Measurements from ENCODE around the gene PCP4L1.
"Not testable (repeated sequence)": the region's sequence is repeated elsewhere in the genome, so short reads cannot be mapped to it uniquely, and the experiment has no call there.

Gene PCP4L1

DNA sequence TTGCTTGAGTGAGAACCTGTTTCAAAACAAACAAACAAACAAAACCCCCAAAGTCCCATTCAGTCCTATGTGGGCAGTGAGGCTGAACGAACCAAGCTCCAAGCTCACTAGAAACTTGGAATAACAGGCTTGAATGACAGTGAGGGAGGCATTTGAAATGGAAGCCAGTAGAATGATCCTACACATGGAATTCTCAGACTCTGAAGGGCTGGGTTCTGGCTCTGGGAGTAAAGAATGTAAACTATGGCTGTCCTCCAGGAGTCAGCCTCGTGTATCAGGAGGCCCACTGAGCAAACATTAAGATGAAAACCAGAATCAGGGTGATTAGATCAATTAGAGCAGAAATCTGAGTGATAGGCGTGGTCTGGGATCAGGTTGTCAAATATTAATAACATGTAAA is 14.9 kb downstream of the PCP4L1 start:
- no peak for FAIRE-seq

DNA sequence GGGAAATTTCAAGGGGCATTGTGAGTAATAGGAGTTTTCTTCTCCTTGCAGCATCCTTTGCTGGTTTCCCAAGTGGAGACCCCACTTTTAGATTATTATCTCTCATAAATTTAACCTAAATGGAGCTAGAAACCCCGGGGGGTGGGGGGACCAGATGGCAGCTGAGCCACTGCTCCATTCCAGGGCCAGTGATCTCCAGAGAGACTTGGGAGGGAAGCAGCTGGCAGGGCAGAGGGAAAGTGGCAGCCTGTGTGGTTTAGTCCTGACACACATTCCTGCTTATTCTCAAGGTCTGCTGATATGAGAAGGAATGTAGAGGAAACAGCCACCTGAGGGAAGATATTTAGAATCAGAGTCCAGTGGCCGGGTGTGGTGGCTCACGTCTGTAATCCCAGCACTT is 16.3 kb downstream of the PCP4L1 start:
- FAIRE-seq: no peak

DNA sequence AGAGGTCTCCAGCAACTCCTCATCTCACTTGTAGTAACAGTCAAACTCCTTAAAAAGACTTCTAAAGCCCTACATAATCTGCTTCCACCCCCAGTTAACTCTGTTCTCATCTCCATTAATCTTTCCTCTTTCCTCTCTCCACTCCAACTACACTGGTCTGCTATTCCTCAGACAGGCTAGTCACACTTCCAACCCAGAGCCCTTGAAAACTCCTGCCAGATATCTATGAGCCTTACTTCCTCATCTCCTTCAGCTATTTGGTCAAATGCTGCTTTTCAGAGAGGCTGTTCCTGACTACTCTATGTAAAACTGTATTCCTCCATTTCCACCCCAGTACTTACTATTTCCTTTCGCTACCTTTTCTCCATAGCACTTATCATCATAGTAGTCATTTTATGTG is 24.4 kb downstream of the PCP4L1 start:
- FAIRE-seq: no peak

DNA sequence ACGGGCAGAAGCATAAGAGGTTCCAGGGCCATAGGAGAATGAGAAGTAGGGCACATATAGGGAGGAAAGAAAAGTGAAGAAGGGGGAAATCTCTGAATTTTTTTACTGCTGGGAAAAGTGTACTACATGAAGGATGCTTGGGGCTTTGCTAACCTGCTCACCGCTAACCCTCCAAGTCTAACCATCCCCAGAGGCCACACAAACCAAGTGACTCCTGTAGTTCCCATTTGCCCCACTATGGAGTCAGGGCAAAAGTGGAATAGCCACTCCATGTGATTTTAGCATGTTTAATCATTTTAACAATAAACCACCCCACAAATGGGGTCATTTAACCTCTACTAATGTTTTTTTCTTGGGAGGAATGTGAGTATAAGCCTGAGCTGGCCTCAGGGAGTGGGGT is 26.6 kb downstream of the PCP4L1 start:
- no peak for FAIRE-seq

DNA sequence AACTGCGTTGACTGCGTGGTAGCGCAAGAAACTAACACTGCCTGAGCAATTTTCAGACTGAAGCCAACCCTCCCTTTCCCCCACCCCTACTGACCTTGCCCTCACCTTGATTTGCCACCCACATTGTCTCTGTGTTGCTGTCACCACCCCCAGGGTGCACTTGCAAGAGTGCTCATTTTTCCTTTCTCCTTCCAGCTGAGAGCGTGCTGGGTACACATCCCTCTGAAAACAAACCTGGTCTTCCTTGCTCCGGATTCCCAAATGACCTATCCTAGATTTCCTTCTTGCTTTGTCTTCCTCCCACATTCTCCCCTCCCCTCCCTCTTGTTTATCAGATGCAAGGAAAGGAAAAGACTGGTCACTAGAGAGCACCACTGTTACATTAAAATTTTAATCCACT is 27.0 kb downstream of the PCP4L1 start:
- no peak for FAIRE-seq

DNA sequence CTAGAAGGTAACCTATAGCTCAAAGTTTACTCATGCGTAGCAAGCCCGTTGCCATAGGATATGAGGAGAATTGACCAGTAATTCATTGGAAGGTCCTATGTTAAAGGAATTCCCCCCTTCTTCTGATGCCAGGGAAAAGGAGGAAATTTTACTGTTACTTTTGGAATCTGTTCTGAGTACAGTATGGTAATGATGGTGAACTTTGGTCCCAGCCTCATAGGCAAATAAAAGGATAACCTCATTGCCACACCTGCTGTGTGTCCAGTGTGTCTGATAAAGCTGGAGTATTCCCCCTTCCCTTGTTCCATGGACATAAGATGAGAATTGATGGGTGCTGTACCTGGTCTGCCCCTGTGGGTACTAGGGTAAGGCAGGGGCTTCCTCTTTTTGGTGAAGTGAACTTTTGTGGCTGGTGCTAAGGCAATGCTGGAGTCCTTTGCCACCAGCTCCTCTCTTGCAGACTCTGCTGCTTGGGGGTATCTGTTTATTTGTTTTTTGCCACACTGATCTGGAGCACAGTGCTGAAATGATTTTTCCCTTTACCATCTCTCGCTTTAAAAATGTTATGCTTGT is 29.0 kb downstream of the PCP4L1 start:
- no peak for FAIRE-seq

DNA sequence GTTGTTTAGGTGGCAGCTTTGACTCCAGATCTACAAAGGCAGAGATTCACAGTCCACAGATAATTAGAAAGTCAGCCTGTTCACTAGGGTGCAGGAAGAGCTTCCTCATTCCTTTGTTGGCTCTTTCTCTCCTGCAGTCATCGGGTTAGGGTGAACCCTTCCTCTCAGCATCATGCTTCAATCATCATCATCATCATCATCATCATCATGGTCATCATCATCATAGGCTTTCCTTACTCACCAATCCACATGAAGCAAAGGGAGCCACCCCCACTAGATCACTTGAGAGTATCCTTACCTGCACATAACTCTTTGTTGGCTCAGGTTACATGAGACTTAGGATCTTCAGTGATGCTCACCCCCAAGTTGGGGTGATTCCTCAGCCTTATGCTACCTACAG is 32.2 kb downstream of the PCP4L1 start:
- FAIRE-seq: no peak

DNA sequence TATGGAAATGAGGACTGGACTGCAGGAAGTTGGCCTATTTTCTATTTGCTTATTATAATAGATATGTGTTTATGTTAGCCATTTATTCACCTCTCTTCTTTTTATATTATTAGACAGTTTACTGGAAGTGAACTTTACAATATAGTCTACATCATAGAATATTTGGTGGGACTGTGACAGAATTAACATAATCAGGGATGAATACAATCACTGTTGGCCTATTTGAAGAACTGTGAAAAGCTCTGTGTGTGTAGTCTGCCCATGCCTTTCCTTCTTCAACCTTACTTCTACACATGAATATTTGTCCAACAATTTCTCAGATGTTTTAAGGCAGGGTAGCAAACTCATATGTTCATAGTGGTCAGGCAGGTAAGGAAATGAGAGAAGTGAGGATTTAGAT is 38.9 kb downstream of the PCP4L1 start:
- peak; percentile 22 for FAIRE-seq

DNA sequence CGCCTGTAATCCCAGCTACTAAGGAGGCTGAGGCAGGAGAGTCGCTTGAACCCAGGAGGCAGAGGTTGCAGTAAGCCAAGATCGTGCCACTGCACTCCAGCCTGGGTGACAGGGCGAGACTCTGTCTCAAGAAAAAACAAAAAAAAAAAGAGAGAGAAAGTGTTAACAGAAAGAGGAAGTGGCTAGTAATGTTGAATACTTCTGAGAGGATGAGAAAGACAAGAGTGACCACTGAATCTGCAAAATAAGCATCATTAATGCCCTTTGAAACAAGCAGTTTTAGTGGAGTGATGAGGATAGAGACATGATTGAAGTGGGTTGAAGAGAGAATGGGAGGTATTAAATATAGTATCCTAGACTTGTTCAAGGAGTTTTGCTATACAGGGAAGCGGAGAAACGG is 39.6 kb downstream of the PCP4L1 start:
- no peak for FAIRE-seq

DNA sequence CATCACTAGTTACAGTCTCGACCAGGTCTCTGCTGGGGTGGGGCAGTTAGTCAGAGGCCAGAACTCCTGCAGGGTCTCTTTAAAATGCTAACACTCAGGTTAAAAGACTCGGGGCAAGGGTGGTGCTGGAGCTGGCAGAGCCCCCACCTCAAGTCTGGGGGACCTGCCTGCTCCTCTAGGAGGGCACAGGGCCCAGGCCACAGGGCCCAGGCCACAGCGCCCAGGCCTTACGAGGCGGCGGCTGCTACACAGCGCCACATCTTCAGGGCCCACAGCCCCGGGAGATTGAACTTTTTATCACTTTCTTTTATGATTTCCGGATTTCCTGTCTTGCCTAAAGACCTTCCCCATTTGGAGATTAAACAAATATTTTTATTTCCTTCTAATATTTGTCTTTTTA is 40.8 kb downstream of the PCP4L1 start:
- no peak for FAIRE-seq

DNA sequence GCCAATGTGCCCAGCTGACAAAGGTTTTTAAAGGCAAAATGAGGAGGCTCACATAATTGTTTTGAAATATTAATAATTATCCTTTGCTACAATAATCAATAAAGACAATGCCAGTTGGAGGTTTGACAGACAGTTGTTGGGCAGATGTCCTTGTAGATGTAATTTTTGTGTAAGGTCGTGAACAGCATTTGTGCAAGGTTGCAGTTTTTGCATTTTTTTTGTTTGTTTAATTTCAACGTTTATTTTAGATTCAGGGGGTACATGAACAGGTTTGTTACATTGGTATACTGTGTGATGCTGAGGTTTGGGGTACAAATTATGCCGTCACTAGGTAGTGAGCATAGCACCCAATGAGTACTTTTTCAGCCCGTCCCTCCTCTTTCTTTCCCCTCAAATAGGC is 41.9 kb downstream of the PCP4L1 start:
- FAIRE-seq: no peak

DNA sequence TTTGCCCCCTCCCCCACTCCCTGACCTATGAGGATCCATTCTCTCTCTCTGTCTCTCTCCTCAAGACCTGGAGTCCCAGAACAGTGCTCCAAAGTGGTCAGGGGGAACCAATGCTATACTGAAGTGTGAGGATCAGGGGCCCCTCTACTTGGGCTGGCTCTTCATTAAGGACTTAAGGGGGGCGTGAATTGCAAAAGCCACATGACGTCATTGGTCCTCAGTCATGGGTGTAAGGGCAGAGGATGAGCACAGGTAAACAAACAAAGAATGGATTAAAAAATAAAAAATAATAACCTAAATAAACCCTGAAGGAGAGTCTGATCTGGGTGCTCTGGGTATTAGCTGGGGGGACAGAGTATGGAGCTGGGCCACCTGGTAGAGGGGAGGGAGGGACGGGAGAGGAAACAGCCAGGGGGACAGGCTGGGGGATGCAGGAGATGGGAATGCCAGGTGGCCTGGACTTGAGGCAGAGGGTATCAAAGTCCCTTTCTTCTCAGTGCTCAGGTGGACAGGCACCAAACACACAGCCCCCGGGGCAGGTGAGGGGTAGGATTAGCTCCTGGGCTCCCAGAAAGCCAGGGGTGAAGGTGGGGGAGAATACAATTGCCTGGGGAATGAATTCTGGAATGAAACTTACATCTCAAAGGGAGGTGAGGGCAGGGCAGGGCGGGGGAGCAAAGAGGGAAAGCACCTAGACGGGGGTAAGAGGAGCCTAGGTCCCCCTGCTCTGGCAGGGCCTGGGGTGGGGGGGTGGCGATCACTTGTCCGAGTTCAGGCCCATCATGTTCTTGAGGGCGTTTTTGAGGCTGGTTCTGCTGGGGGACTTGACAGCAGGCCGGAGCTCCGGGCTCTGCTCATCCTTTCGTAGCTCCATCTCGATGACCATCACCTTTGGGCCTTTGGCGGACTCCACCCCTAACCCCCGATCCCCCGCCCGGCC is 46.7 kb downstream of the PCP4L1 start:
- no peak for FAIRE-seq

DNA sequence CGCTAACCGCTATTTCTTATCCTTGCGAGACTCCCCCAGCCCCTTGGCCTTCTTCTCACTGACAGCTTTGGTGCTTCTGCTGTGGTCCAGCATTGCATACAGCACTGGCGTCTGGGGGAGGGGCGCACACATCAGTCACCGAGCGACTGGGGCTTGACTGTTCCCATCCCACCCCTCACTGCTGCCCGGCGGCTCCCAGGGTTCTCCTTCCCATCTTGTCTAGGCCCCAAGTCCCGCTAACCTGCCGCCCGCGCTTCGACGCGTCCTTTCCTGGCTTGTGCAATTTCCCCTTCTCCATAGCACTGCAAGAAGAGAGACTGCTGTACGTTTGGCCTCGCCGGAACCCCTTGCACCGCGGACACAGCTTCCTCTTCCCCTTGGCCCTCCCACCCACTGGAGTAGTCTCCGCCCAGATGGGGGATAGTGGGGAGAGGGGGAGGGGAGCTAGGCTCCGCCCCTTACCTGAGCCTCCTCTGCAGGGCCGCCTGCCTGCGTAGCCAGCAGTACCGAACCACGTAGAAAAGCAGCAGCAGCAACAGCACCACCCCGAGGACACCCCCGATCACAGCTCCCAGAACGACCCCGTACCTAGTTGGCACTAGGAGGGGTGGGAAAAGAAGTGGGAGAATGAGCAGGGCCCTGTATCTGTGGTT is 47.4 kb downstream of the PCP4L1 start:
- FAIRE-seq: no peak

DNA sequence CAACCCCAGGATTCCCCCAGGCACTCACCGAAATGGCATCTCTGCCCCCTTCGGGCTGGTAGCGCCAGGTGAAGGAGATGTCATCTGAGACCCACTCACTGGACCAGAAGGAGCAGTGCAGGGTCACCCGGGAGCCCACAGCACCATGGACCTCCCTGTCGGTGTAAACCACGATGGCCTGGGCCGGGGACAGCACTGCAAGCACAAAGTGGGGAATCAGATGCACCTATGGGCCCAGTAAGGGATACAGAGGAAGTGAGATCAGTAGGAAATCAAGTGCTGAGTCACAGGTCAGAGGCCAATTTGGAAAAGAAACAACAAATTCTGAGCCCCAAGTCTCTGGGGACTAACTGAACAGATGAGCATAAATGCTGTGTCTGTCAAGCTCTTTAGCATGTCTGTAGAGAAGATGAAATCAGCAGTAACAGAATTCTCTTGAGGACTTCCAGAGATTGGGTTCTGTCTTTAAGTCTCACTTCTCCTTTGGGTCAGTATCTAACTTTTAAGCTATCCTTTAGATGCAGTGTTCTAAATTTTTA is 48.8 kb downstream of the PCP4L1 start:
- FAIRE-seq: no peak

DNA sequence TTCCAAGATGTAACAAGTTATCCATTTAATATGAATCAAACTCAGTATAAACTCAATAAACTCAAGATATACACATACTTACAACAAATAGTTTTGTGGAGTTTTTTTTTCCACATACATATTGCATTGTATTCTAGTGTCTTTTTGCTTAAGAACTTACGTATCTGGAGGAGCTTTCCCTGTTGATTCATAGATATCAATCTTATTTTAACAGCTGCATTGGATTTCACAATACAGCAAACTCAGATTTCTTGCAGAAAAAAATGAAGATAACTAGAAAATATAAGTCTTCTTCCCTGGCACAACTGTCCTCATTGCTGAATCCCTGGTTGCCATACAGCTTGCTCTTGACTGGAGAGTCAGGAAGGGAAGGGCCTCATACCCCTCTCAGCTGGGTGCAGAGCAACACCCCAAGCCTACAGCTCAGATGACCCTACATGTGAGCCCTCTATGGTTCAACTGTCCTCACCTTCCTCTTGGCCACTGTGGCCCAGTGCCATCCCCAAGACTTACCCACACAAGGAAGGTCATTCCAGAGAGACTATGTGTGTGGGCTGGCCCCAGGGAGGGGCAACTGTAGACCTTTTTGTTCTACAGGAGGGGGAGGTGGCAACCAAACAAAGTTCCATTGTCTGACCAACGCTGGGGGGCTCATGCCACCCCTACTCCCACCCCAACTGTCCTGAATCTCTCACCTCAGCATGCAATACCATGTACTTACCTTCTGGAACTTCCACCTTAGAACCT is 49.5 kb downstream of the PCP4L1 start:
- peak; percentile 50 for FAIRE-seq

DNA sequence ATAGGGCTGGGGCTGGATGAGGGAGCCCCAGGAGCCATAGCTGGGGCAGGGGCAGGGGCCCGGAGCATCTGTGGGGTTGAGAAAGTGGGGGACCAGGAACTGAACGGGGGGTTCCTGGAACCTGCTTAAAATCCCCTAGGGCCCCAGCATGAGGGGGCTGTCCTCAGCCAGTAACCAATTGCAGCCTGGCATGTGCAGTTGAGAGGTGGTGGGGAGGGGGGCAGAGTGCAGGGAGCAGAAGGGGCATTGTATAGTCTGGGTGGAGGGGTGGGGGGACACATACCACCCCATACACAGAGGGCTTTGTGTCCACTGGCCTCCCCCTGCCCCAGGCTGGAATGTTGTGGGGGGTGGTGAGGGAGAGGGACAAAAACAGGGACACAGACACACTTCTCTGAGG is 51.3 kb downstream of the PCP4L1 start, which contains the start of gene MPZ:
Gene MPZ (minus strand): TSS at position 101 of the 400 bp plus-strand sequence. CDS start 63 bp downstream, at position 38.
- no peak for FAIRE-seq

DNA sequence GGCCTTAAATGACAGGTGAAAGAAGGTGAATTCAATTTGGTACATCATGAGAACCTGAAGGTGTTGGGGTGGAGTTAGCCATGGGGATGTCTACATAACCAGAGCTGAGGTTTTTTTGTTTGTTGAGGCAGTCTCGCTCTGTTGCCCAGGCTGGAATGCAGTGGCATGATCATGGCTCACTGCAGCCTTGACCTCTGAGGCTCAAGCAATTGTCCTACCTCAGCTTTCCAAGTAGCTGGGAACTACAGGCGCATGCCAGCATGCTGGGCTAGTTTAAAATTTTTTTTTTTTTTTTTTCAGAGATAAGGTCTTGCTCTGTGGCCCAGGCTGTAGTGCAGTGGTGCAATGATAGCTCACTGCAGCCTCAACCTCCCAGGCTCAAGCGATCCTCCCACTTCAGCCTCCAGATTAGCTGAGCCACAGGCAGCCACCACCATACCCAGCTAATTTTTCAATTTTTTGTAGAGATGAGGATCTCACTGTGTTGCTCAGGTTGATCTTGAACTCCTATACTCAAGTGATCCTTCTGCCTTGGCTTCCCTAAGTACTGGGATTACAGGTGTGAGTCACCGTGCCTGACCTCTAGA is 53.1 kb downstream of the PCP4L1 start:
- no peak for FAIRE-seq

DNA sequence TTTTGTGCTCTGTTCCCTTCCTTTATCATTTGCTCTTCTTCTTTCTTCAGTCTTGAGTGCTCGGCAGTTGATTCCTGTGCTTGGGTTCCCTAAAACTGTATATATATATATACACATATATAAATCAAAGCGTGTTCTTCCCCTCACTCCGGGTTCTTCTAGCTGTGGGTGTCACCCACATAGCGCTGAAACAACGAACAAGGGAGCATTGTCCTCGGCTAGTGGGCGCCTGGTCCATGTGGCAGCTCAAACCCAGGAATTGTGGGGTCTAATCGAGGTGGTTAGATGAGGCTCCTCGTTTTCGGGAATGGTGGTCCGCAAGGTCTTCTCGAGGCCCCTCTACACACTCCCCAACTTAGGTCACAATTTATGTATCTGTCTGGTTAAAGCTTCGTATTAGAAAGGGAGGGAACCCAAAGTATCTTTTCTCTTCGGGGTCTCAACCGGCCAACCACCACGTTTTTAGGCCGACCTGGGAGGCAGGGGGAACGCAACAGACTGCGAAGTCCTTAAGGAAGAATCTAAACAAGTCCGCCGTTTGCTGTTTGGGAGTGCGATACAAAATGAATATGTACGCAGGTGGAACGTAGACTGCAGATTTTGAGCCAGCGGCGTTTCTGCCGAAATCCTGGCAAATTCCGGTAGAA is 55.1 kb downstream of the PCP4L1 start:
- no peak for FAIRE-seq

DNA sequence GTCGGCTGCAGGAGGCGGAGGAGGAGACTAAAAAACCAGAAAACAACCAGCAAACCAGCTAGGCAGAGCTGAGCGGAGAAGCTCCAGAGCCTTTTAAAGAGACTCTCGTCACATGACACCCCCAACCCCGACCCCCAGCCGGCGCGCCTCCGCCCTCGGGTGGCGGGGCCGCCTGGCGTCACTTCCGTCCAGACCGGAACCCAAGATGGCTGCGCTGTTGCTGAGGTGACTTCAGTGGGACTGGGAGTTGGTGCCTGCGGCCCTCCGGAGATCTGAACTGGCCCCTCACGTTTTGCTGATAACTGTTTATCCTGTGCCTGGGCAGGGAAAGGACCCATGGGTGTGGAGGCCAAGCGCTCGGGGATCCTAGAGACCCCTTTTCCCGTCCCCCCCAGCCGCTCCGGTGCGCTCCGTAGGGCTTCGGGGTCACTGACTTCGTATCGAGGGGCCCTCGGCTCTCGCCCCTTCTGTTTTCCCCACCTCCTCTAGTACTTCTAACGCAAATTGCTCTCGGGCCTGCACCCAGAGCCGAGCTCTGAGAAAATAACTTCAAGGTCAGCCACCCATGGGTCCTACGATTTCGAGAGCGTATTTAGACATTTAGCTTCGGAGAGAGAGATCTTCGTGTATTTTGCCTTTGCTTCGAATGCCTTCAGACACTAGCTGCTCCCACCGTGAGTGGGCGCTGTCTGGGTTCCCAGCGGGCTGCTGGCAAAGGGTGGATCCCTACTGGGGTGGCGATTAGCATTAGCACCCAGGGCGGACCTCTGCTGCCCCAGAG is 55.8 kb downstream of the PCP4L1 start, which contains the start of gene SDHC:
Gene SDHC (plus strand): TSS at position 181 of the 781 bp plus-strand sequence. CDS start 25 bp downstream, at position 206.
- FAIRE-seq: peak; percentile 91

DNA sequence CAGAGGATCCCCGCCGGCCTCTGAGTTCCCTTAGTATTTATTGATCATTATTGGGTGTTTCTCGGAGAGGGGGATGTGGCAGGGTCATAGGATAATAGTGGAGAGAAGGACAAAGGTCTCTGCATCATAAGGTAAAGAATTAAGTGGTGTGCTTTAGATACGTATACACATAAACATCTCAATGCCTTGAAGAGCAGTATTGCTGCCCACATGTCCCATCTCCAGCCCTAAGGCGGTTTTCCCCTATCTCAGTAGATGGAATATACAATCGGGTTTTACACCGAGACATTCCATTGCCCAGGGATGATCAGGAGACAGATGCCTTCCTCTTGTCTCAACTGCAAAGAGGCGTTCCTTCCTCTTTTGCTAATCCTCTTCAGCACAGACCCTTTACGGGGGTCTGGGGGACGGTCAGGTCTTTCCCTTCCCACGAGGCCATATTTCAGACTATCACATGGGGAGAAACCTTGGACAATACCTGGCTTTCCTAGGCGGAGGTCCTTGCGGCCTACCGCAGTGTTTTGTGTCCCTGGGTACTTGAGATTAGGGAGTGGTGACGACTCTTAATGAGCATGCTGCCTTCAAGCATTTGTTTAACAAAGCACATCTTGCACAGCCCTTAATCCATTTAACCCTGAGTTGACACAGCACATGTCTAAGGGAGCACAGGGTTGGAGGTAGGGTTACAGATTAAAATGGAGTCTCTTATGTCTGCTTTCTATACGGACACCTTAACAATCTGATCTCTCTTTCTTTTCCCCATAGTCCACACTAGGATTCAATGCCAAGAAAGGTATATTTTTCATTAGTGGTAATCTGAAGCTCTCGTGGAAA is 57.5 kb downstream of the PCP4L1 start:
- not testable (repeated sequence) for FAIRE-seq

Measured in TTC549 (cell line).